ENCODE data around the gene SLC37A2. TPM values are rescaled to one million over a fixed set of nuclear protein-coding genes. Genes with fewer than 3 reads are reported as not detected.

The SLC37A2 gene
- polyA plus RNA-seq, 1 donor (not counting 4 experiments of a cell fraction or from before 2014, with no cell fraction given), result 21.0 TPM

- Histone ChIP-seq H3K4me2 (ENCODE audit: control insufficient read depth, extremely low read depth, insufficient read depth, low read depth, low read length) (no peak overlapping the region), H3K9ac (ENCODE audit: control insufficient read depth, extremely low read depth, insufficient read depth, low read length) (no peak overlapping the region), H4K20me1 (ENCODE audit: control insufficient read depth, extremely low read depth, insufficient read depth, low read length) (no peaks in the 10 kb centered on the region), H3K9me3 (ENCODE audit: control insufficient read depth, low read depth, low read length) (no peaks in the 10 kb centered on the region), H3K27ac (ENCODE audit: control insufficient read depth, insufficient read depth, low read length) (no peak overlapping the region), H3K4me3 (ENCODE audit: control insufficient read depth in 2 of 3, extremely low read depth in 1 of 3, insufficient read depth in 2 of 3, low read depth in 1 of 3, low read length in 3 of 3) (no peak overlapping the region), H3K4me1 (ENCODE audit: control insufficient read depth, extremely low read depth, insufficient read depth, low read length) (peaks cover 3% of the 10 kb centered on the region), H3K27me3 (ENCODE audit: control insufficient read depth, extremely low read depth, insufficient read depth, low read length) (peaks cover 2% of the 10 kb centered on the region), H3K9me1 (ENCODE audit: control insufficient read depth, extremely low read depth, insufficient read depth, low read length) (no peaks in the 10 kb centered on the region), H3K79me2 (ENCODE audit: control insufficient read depth, insufficient read depth, low read length) (no peaks in the 10 kb centered on the region), H2AFZ (ENCODE audit: control insufficient read depth, low read length) (no peak overlapping the region), H3K36me3 (ENCODE audit: control insufficient read depth in 2 of 2, extremely low read depth in 1 of 2, insufficient read depth in 2 of 2, low read length in 2 of 2) (no peaks in the 10 kb centered on the region)
- DNase-seq (ENCODE audit: low read depth, low spot score) (no peak), FAIRE-seq (no peak)
- no peak for TF ChIP-seq EZH2 (IDR thresholded peaks at IDR 0.05; ENCODE audit: low read length)
- no peak for TF ChIP-seq CTCF (optimal IDR thresholded peaks at IDR 0.05 in 1 of 3, IDR thresholded peaks at IDR 0.05 in 1 of 3, conservative IDR thresholded peaks at IDR 0.05 in 1 of 3; ENCODE audit: extremely low read depth in 1 of 3, insufficient read depth in 2 of 3, low read length in 3 of 3)
- dilution Hi-C loops (cut with MboI; ENCODE audit: extremely low pct_ligation_motif_present, low sequenced_read_pairs), result no loop called here
Measured at GRCh38 chr11:125124618-125124992, 61.5 kb downstream of the SLC37A2 start.

- Histone ChIP-seq H3K4me2 (ENCODE audit: control insufficient read depth, extremely low read depth, insufficient read depth, low read depth, low read length) (no peak overlapping the region), H3K4me1 (ENCODE audit: control insufficient read depth, extremely low read depth, insufficient read depth, low read length) (peaks cover 3% of the 10 kb centered on the region), H3K27ac (ENCODE audit: control insufficient read depth, insufficient read depth, low read length) (no peak overlapping the region), H3K9me1 (ENCODE audit: control insufficient read depth, extremely low read depth, insufficient read depth, low read length) (no peaks in the 10 kb centered on the region), H3K9me3 (ENCODE audit: control insufficient read depth, low read depth, low read length) (no peaks in the 10 kb centered on the region), H3K79me2 (ENCODE audit: control insufficient read depth, insufficient read depth, low read length) (no peaks in the 10 kb centered on the region), H3K36me3 (ENCODE audit: control insufficient read depth in 2 of 2, extremely low read depth in 1 of 2, insufficient read depth in 2 of 2, low read length in 2 of 2) (no peaks in the 10 kb centered on the region), H4K20me1 (ENCODE audit: control insufficient read depth, extremely low read depth, insufficient read depth, low read length) (no peaks in the 10 kb centered on the region), H3K9ac (ENCODE audit: control insufficient read depth, extremely low read depth, insufficient read depth, low read length) (no peak overlapping the region), H3K4me3 (ENCODE audit: control insufficient read depth in 2 of 3, extremely low read depth in 1 of 3, insufficient read depth in 2 of 3, low read depth in 1 of 3, low read length in 3 of 3) (no peak overlapping the region), H2AFZ (ENCODE audit: control insufficient read depth, low read length) (no peak overlapping the region), H3K27me3 (ENCODE audit: control insufficient read depth, extremely low read depth, insufficient read depth, low read length) (peaks cover 4% of the 10 kb centered on the region)
- TF ChIP-seq CTCF (optimal IDR thresholded peaks at IDR 0.05 in 1 of 3, IDR thresholded peaks at IDR 0.05 in 1 of 3, conservative IDR thresholded peaks at IDR 0.05 in 1 of 3; ENCODE audit: extremely low read depth in 1 of 3, insufficient read depth in 2 of 3, low read length in 3 of 3) (no peak), EZH2 (IDR thresholded peaks at IDR 0.05; ENCODE audit: low read length) (no peak)
- no peak for FAIRE-seq
- DNase-seq (ENCODE audit: low read depth, low spot score), result no peak
- dilution Hi-C loops (cut with MboI; ENCODE audit: extremely low pct_ligation_motif_present, low sequenced_read_pairs), result no loop called here
Measured at GRCh38 chr11:125128450-125128849, 65.3 kb downstream of the SLC37A2 start.

Data from keratinocyte (primary cell).